Measurements from ENCODE around the gene RAD51B. TPM values are rescaled to one million over a fixed set of nuclear protein-coding genes. Genes with fewer than 3 reads are reported as not detected.

The RAD51B gene
- total RNA-seq, 4 donors from 2014 or later: 12.6 to 26.4 (median 16.7) TPM

GRCh38 chr14:67977434-67978034, 158.0 kb downstream of the RAD51B start:
- Histone ChIP-seq H3K4me1 (peaks cover 0 to 18% (median 0%) of the 10 kb centered on the region in 4 donors), H3K36me3 (no peaks in the 10 kb centered on the region), H3K27ac (peak overlapping the region in 2 of 4 donors; percentile 27 to 56), H3K4me3 (no peak overlapping the region), H3K27me3 (no peaks in the 10 kb centered on the region), H3K9me3 (no peaks in the 10 kb centered on the region)
- no peak for TF ChIP-seq CTCF (IDR thresholded peaks at IDR 0.05)
- TF ChIP-seq POLR2A (IDR thresholded peaks at IDR 0.05): no peak
- TF ChIP-seq EP300 (IDR thresholded peaks at IDR 0.05): no peak
- no peak for DNase-seq (ENCODE audit: low spot score in 2 of 2)
- 63 to 66% methylated on average over 1 of the region's 1 CpG for WGBS, 2 donors

DNA sequence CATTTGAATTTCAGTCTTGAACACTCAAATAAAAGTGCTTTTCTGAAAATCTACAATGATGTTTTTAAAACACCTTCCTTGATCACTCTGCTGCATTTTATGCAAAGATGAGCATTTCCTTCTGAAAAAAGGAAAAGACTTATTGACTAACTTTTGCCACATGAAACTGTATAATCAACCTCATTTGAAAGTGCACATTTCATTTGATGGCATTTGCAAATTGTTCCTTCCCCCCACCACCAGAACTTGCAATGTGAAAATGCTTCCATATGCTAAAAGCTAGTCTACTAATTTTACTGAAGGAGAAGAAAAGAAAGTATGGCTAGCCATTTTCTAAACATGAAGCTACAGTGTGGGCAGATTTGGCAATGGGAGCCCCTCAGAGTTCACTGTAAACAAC, 159.2 kb downstream of the RAD51B start:
- H3K36me3 ChIP-seq: no peaks in the 10 kb centered on the region
- H3K4me3 ChIP-seq: no peak overlapping the region
- H3K9me3 ChIP-seq: no peaks in the 10 kb centered on the region
- H3K27ac ChIP-seq: no peak overlapping the region
- no peak for TF ChIP-seq CTCF (IDR thresholded peaks at IDR 0.05)
- TF ChIP-seq POLR2A (IDR thresholded peaks at IDR 0.05): no peak
- no peak for TF ChIP-seq EP300 (IDR thresholded peaks at IDR 0.05)
- peaks cover 0 to 18% (median 0%) of the 10 kb centered on the region in 4 donors for H3K4me1 ChIP-seq
- no peak for DNase-seq (ENCODE audit: low spot score in 2 of 2)
- no peaks in the 10 kb centered on the region for H3K27me3 ChIP-seq

GRCh38 chr14:67982711-67983608, 163.4 kb downstream of the RAD51B start:
- DNase-seq (ENCODE audit: low spot score in 2 of 2): no peak
- no peak for TF ChIP-seq EP300 (IDR thresholded peaks at IDR 0.05)
- TF ChIP-seq CTCF (IDR thresholded peaks at IDR 0.05): no peak
- no peak for TF ChIP-seq POLR2A (IDR thresholded peaks at IDR 0.05)
- Histone ChIP-seq H3K4me3 (no peak overlapping the region), H3K36me3 (no peaks in the 10 kb centered on the region), H3K4me1 (peaks cover 0 to 9% (median 0%) of the 10 kb centered on the region in 4 donors), H3K27ac (no peak overlapping the region), H3K9me3 (no peaks in the 10 kb centered on the region), H3K27me3 (no peaks in the 10 kb centered on the region)
- 77 to 84% methylated on average over 3 of the region's 3 CpGs for WGBS, 2 donors

GRCh38 chr14:67984274-67984673, 164.7 kb downstream of the RAD51B start:
- TF ChIP-seq POLR2A (IDR thresholded peaks at IDR 0.05) (no peak), EP300 (IDR thresholded peaks at IDR 0.05) (no peak), CTCF (IDR thresholded peaks at IDR 0.05) (no peak)

More at GRCh38 chr14:67984274-67984673, 164.7 kb downstream of the RAD51B start:
- Histone ChIP-seq H3K27ac (no peak overlapping the region), H3K9me3 (no peaks in the 10 kb centered on the region), H3K27me3 (no peaks in the 10 kb centered on the region), H3K4me1 (peaks cover 0 to 5% (median 0%) of the 10 kb centered on the region in 4 donors), H3K4me3 (no peak overlapping the region), H3K36me3 (no peaks in the 10 kb centered on the region)
- no peak for DNase-seq (ENCODE audit: low spot score in 2 of 2)

Data from tibial nerve (tissue), 4 donors.